CD14-positive monocyte (primary cell): ENCODE results near the gene ASZ1. TPM values are rescaled to one million over a fixed set of nuclear protein-coding genes. Genes with fewer than 3 reads are reported as not detected.

Source experiments
- DNase-seq, 3 donors: peaks; one replicate each; pipeline ENCODE4 v3.0.0-alpha.2; 2011 to 2022
- H2AFZ ChIP-seq: 2 replicates; pipeline ENCODE4 v1.6.0; 2012; ENCODE audit warnings: mild to moderate bottlenecking, low read depth, low read length, inconsistent platforms; ENCODE audit not compliant: insufficient read depth, poor library complexity, severe bottlenecking
- H3K27ac ChIP-seq, 2 donors: 1 replicate in 1 of 2; 2 replicates in 1 of 2; pipeline ENCODE4 v1.5.1; 2012 to 2013; ENCODE audit warnings: low read length in 2 of 2, control low read depth in 1 of 2, inconsistent platforms in 1 of 2, low read depth in 1 of 2, mild to moderate bottlenecking in 1 of 2
- H3K27me3 ChIP-seq, 2 donors: one replicate each; pipeline versions ENCODE4 v1.6.0 to v1.6.1; 2011 to 2013; ENCODE audit warnings: low read length in 2 of 2; ENCODE audit not compliant: control insufficient read depth in 2 of 2, insufficient read depth in 2 of 2
- H3K36me3 ChIP-seq, 2 donors: replicated peaks in 1 of 2; 1 replicate in 1 of 2; 2 replicates in 1 of 2; pipeline versions ENCODE4 v1.5.1 to v1.6.1; 2012 to 2013; ENCODE audit warnings: low read length in 2 of 2, control low read depth in 1 of 2, inconsistent platforms in 1 of 2, mild to moderate bottlenecking in 1 of 2; ENCODE audit not compliant: insufficient read depth in 2 of 2, control insufficient read depth in 1 of 2
- H3K4me1 ChIP-seq, 2 donors: 1 replicate in 1 of 2; 2 replicates in 1 of 2; pipeline versions ENCODE4 v1.5.1 to v1.6.1; 2012 to 2013; ENCODE audit warnings: low read length in 2 of 2, control low read depth in 1 of 2, inconsistent platforms in 1 of 2, mild to moderate bottlenecking in 1 of 2, moderate library complexity in 1 of 2; ENCODE audit not compliant: insufficient read depth in 2 of 2, control insufficient read depth in 1 of 2
- H3K4me2 ChIP-seq: replicated peaks from 2 replicates; pipeline ENCODE3; 2012; ENCODE audit warnings: low read length, moderate library complexity, mild to moderate bottlenecking; ENCODE audit not compliant: poor library complexity, severe bottlenecking; ENCODE audit errors: extremely low read depth
- H3K4me3 ChIP-seq, 3 experiments: fragments of 200-600 bp in 1 of 3; sonication (generic) in 1 of 3; replicated peaks in 1 of 3; 1 replicate in 2 of 3; 2 replicates in 1 of 3; pipeline ENCODE4 v1.5.1; 2011 to 2013; ENCODE audit warnings: low read length in 3 of 3, mild to moderate bottlenecking in 3 of 3, control low read depth in 2 of 3, low read depth in 2 of 3, inconsistent platforms in 1 of 3, moderate library complexity in 1 of 3
- H3K79me2 ChIP-seq: 2 replicates; pipeline ENCODE4 v1.6.0; 2012; ENCODE audit warnings: mild to moderate bottlenecking, control low read depth, inconsistent platforms, low read length, moderate library complexity; ENCODE audit not compliant: insufficient read depth
- H3K9ac ChIP-seq: 2 replicates; pipeline ENCODE4 v1.6.0; 2017; ENCODE audit warnings: low read length, mild to moderate bottlenecking; ENCODE audit not compliant: insufficient read depth, poor library complexity, severe bottlenecking
- H3K9me3 ChIP-seq, 2 donors: replicated peaks in 1 of 2; 1 replicate in 1 of 2; 2 replicates in 1 of 2; pipeline versions ENCODE4 v1.5.1 to v1.6.1; 2012 to 2013; ENCODE audit warnings: low read length in 2 of 2, control low read depth in 1 of 2; ENCODE audit not compliant: control insufficient read depth in 1 of 2, insufficient read depth in 1 of 2
- H4K20me1 ChIP-seq: 2 replicates; pipeline ENCODE4 v1.6.0; 2012; ENCODE audit warnings: mild to moderate bottlenecking, low read length, control low read depth, moderate library complexity; ENCODE audit not compliant: insufficient read depth
- H3K27ac Mint-ChIP-seq, 7 donors: one replicate each; pipeline ENCODE4 v1.8.0; 2020; ENCODE audit warnings: mild to moderate bottlenecking in 7 of 7, mixed read lengths in 7 of 7, moderate library complexity in 6 of 7, inconsistent platforms in 2 of 7
- H3K27me3 Mint-ChIP-seq, 3 donors: one replicate each; pipeline ENCODE4 v1.8.0; 2021 to 2022; ENCODE audit warnings: low read depth in 3 of 3, mild to moderate bottlenecking in 3 of 3, mixed read lengths in 3 of 3, moderate library complexity in 3 of 3, inconsistent platforms in 1 of 3
- H3K36me3 Mint-ChIP-seq, 2 donors: one replicate each; pipeline ENCODE4 v1.8.0; 2020; ENCODE audit warnings: mixed read lengths in 2 of 2, inconsistent platforms in 1 of 2, mild to moderate bottlenecking in 1 of 2
- H3K4me1 Mint-ChIP-seq: one replicate; pipeline ENCODE4 v1.8.0; 2020; ENCODE audit warnings: mild to moderate bottlenecking, mixed read lengths
- H3K4me3 Mint-ChIP-seq, 2 donors: one replicate each; pipeline ENCODE4 v1.8.0; 2020; ENCODE audit warnings: mild to moderate bottlenecking in 2 of 2, mixed read lengths in 2 of 2, moderate library complexity in 1 of 2
- H3K9me3 Mint-ChIP-seq, 7 donors: one replicate each; pipeline ENCODE4 v1.8.0; 2020 to 2022; ENCODE audit warnings: mixed read lengths in 7 of 7, mild to moderate bottlenecking in 6 of 7, moderate library complexity in 6 of 7, inconsistent platforms in 2 of 7
- WGBS: methylation state at CpG from one replicate; pipeline ENCODE4 v1.1.5; 2013; ENCODE audit warnings: missing lambda C conversion rate; ENCODE audit not compliant: insufficient coverage; 5-methylcytosine and 5-hydroxymethylcytosine counted together
- intact Hi-C, 2 donors: fragments of 100-400 bp; cut with micrococcal nuclease; formaldehyde crosslinking; loops; one replicate each; pipeline versions ENCODE4 v1.15.0 to v1.15.1; 2023
- polyA plus RNA-seq, 3 donors: library from polyadenylated mRNA; depleted of rRNA in 1 of 3; unstranded in 2 of 3; stranded (reverse) in 1 of 3; fragments of 300-500 nt in 2 of 3; fragments of >200 nt in 1 of 3; fragmentation: Illumina TruSeq in 2 of 3; gene quantifications; 1 replicate in 2 of 3; 2 replicates in 1 of 3; pipeline ENCODE4 v1.2.3, GENCODE V29; 2012 to 2021
- TF ChIP-seq, protein P1 (sequence below): fragments of 200-600 bp; IDR thresholded peaks from one replicate; pipeline ENCODE4 v1.8.0; 2022; ENCODE audit warnings: antibody characterized with exemption, mild to moderate bottlenecking

The ASZ1 gene
- polyA plus RNA-seq, 3 donors: not detected

DNA sequence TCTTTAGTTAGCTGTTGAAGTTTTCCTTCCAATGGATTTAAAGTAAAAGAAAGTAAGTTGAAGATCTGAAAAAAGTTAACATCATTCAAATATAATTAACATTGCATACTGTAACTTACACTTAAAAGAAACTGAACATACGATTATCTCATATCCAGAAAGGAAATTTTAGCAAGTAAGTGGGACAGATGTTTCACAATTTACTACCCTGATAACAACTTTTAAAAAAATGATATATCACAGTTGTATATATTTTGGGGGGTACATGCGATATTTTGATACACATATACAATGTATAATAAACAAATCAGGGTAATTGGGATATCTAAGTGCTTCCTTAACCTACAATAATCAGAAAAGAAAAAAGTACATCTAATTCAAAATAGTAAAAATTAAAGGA lies 44.2 kb downstream of the ASZ1 start:
- intact Hi-C loops: no loop called here

DNA sequence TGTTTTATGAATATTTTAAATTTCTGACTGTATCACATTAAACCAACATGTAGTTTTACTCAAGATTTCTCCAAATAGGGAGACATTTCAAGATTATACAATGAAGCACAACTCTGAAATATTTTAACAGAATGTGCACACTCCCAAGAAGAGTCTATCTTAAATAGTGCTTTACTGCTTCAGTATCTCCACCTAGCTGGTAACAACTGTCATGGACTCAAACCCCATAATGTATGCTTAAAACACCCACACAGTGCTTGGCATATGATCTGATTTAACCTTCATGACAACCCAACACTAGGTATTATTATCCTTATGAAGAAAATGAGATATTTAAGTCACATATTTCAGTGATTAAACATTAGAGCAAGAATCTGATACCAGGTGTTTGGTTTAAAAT lies 45.9 kb downstream of the ASZ1 start:
- Histone ChIP-seq H3K9ac (no peak overlapping the region), H3K79me2 (no peaks in the 10 kb centered on the region), H3K4me2 (no peak overlapping the region), H3K27ac (no peak overlapping the region), H3K36me3 (no peaks in the 10 kb centered on the region), H3K4me1 (no peaks in the 10 kb centered on the region), H3K4me3 (no peak overlapping the region), H3K27me3 (no peaks in the 10 kb centered on the region), H4K20me1 (no peaks in the 10 kb centered on the region), H2AFZ (no peak overlapping the region), H3K9me3 (no peaks in the 10 kb centered on the region)
- Mint-ChIP-seq H3K9me3 (no peaks in the 10 kb centered on the region), H3K27me3 (peaks cover 0 to 4% (median 1%) of the 10 kb centered on the region in 3 donors), H3K36me3 (no peaks in the 10 kb centered on the region), H3K27ac (no peak overlapping the region), H3K4me1 (no peaks in the 10 kb centered on the region), H3K4me3 (no peak overlapping the region)
- DNase-seq: no peak
- intact Hi-C loops: no loop called here
- TF ChIP-seq, protein P1, sequence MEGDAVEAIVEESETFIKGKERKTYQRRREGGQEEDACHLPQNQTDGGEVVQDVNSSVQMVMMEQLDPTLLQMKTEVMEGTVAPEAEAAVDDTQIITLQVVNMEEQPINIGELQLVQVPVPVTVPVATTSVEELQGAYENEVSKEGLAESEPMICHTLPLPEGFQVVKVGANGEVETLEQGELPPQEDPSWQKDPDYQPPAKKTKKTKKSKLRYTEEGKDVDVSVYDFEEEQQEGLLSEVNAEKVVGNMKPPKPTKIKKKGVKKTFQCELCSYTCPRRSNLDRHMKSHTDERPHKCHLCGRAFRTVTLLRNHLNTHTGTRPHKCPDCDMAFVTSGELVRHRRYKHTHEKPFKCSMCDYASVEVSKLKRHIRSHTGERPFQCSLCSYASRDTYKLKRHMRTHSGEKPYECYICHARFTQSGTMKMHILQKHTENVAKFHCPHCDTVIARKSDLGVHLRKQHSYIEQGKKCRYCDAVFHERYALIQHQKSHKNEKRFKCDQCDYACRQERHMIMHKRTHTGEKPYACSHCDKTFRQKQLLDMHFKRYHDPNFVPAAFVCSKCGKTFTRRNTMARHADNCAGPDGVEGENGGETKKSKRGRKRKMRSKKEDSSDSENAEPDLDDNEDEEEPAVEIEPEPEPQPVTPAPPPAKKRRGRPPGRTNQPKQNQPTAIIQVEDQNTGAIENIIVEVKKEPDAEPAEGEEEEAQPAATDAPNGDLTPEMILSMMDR: no peak

More for the DNA sequence above, 44.2 kb downstream of the ASZ1 start:
- no peaks in the 10 kb centered on the region for H3K27me3 ChIP-seq
- Mint-ChIP-seq H3K27ac (no peak overlapping the region), H3K36me3 (no peaks in the 10 kb centered on the region), H3K4me1 (no peaks in the 10 kb centered on the region), H3K27me3 (peaks cover 0 to 4% (median 1%) of the 10 kb centered on the region in 3 donors), H3K9me3 (no peaks in the 10 kb centered on the region), H3K4me3 (no peak overlapping the region)
- H4K20me1 ChIP-seq: no peaks in the 10 kb centered on the region
- no peak overlapping the region for H3K27ac ChIP-seq
- no CpG with 5 or more reads among the region's 2 CpGs for WGBS
- H3K4me1 ChIP-seq: no peaks in the 10 kb centered on the region
- no peaks in the 10 kb centered on the region for H3K36me3 ChIP-seq
- no peaks in the 10 kb centered on the region for H3K9me3 ChIP-seq
- no peaks in the 10 kb centered on the region for H3K79me2 ChIP-seq
- no peak overlapping the region for H3K4me2 ChIP-seq
- TF ChIP-seq, protein P1: no peak
- no peak overlapping the region for H2AFZ ChIP-seq
- no peak overlapping the region for H3K4me3 ChIP-seq
- H3K9ac ChIP-seq: no peak overlapping the region
- DNase-seq: no peak
